ENCODE data around the gene FAM53A. TPM values are rescaled to one million over a fixed set of nuclear protein-coding genes. Genes with fewer than 3 reads are reported as not detected.

FAM53A gene
- total RNA-seq, 4 donors from 2014 or later: 1.2 to 18.4 (median 4.9) TPM

- peaks cover 86% of the 10 kb centered on the region for H3K27me3 ChIP-seq
- H3K9me3 ChIP-seq: no peaks in the 10 kb centered on the region
- H3K36me3 ChIP-seq: no peaks in the 10 kb centered on the region
- WGBS, 2 donors (ENCODE audit: low coverage in 1 of 2): 81% methylated on average over 13 of the region's 21 CpGs; no CpG with 5 or more reads in 1 of the 2 donors
- no peak overlapping the region for H3K4me3 ChIP-seq
- ATAC-seq: no peak
- no peaks in the 10 kb centered on the region for H3K4me1 ChIP-seq
- H3K27ac ChIP-seq: no peak overlapping the region
- TF ChIP-seq POLR2AphosphoS5 (IDR thresholded peaks at IDR 0.05) (no peak), EP300 (IDR thresholded peaks at IDR 0.05) (no peak), POLR2A (IDR thresholded peaks at IDR 0.05) (no peak)
- TF ChIP-seq, protein P1, sequence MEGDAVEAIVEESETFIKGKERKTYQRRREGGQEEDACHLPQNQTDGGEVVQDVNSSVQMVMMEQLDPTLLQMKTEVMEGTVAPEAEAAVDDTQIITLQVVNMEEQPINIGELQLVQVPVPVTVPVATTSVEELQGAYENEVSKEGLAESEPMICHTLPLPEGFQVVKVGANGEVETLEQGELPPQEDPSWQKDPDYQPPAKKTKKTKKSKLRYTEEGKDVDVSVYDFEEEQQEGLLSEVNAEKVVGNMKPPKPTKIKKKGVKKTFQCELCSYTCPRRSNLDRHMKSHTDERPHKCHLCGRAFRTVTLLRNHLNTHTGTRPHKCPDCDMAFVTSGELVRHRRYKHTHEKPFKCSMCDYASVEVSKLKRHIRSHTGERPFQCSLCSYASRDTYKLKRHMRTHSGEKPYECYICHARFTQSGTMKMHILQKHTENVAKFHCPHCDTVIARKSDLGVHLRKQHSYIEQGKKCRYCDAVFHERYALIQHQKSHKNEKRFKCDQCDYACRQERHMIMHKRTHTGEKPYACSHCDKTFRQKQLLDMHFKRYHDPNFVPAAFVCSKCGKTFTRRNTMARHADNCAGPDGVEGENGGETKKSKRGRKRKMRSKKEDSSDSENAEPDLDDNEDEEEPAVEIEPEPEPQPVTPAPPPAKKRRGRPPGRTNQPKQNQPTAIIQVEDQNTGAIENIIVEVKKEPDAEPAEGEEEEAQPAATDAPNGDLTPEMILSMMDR (IDR thresholded peaks at IDR 0.05): no peak
Observed at GRCh38 chr4:1599491-1600210, 84.5 kb downstream of the FAM53A start.

DNA sequence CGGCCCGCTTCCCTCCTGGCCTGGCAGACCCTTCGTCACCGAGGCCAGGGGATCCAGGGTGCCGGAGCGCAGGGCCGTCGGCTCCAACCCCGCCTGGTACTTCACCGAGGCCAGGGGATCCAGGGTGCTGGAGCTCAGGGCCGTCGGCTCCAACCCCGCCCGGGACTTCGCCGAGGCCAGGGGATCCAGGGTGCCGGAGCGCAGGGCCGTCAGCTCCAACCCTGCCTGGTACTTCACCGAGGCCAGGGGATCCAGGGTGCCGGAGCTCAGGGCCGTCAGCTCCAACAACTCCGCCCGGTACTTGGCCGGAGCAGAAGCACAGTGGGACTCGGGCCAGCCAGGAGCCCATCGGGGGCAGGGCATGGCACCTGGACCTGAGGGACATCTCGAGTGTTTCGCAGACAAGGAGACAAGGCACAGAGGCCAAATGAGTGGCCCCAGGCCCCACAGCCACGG is 85.1 kb downstream of the FAM53A start:
- peaks cover 86% of the 10 kb centered on the region for H3K27me3 ChIP-seq
- 60% methylated on average over 1 of the region's 30 CpGs; no CpG with 5 or more reads in 1 of the 2 donors for WGBS, 2 donors (ENCODE audit: low coverage in 1 of 2)
- H3K4me1 ChIP-seq: no peaks in the 10 kb centered on the region
- TF ChIP-seq, protein P1 (IDR thresholded peaks at IDR 0.05): no peak
- TF ChIP-seq POLR2AphosphoS5 (IDR thresholded peaks at IDR 0.05) (no peak), EP300 (IDR thresholded peaks at IDR 0.05) (no peak), POLR2A (IDR thresholded peaks at IDR 0.05) (no peak)
- H3K4me3 ChIP-seq: no peak overlapping the region
- no peaks in the 10 kb centered on the region for H3K9me3 ChIP-seq
- no peak overlapping the region for H3K27ac ChIP-seq
- no peaks in the 10 kb centered on the region for H3K36me3 ChIP-seq
- no peak for ATAC-seq

GRCh38 chr4:1598206-1599025 is 85.7 kb downstream of the FAM53A start:
- Histone ChIP-seq H3K4me3 (no peak overlapping the region), H3K27ac (no peak overlapping the region), H3K27me3 (peaks cover 86% of the 10 kb centered on the region), H3K36me3 (no peaks in the 10 kb centered on the region), H3K9me3 (no peaks in the 10 kb centered on the region), H3K4me1 (no peaks in the 10 kb centered on the region)
- TF ChIP-seq EP300 (IDR thresholded peaks at IDR 0.05): no peak
- TF ChIP-seq, protein P1 (IDR thresholded peaks at IDR 0.05): no peak
- no peak for TF ChIP-seq POLR2A (IDR thresholded peaks at IDR 0.05)
- WGBS, 2 donors (ENCODE audit: low coverage in 1 of 2): 85 to 91% methylated on average over 27 to 31 of the region's 42 CpGs
- ATAC-seq: no peak

GRCh38 chr4:1597021-1597931 is 86.8 kb downstream of the FAM53A start:
- Histone ChIP-seq H3K27me3 (peaks cover 86% of the 10 kb centered on the region), H3K9me3 (peaks cover 0 to 10% (median 0%) of the 10 kb centered on the region in 3 donors), H3K4me1 (no peaks in the 10 kb centered on the region), H3K36me3 (no peaks in the 10 kb centered on the region), H3K27ac (no peak overlapping the region), H3K4me3 (no peak overlapping the region)
- WGBS, 2 donors (ENCODE audit: low coverage in 1 of 2): 100% methylated on average over 1 to 2 of the region's 26 CpGs
- no peak for ATAC-seq
- TF ChIP-seq POLR2A (IDR thresholded peaks at IDR 0.05): no peak
- TF ChIP-seq POLR2AphosphoS5 (IDR thresholded peaks at IDR 0.05): no peak
- TF ChIP-seq, protein P1 (IDR thresholded peaks at IDR 0.05): no peak
- TF ChIP-seq EP300 (IDR thresholded peaks at IDR 0.05): no peak

All from gastroesophageal sphincter (tissue), 4 donors.